HEK293T (cell line): Measurements from ENCODE around the gene ARID1B.

ENCODE experiments used
- BHLHE40 ChIP-seq: fragments of 450-650 bp; IDR thresholded peaks from 2 replicates; pipeline ENCODE4 v1.6.1; 2016; ENCODE audit warnings: mild to moderate bottlenecking, moderate library complexity, borderline replicate concordance
- ELF4 ChIP-seq: fragments of 450-650 bp; IDR thresholded peaks from 2 replicates; pipeline ENCODE4 v1.6.1; 2017; ENCODE audit warnings: antibody characterized with exemption
- FOXK2 ChIP-seq: fragments of 450-650 bp; IDR thresholded peaks from 2 replicates; pipeline ENCODE4 v1.6.1; 2016; ENCODE audit warnings: mild to moderate bottlenecking
- FOXM1 ChIP-seq: fragments of 450-650 bp; IDR thresholded peaks from 2 replicates; pipeline ENCODE4 v1.6.1; 2017; ENCODE audit warnings: mild to moderate bottlenecking, borderline replicate concordance
- HDGF ChIP-seq: fragments of 450-650 bp; IDR thresholded peaks from 2 replicates; pipeline ENCODE4 v1.6.1; 2017; ENCODE audit warnings: antibody characterized with exemption, borderline replicate concordance
- NFRKB ChIP-seq: fragments of 450-650 bp; IDR thresholded peaks from 2 replicates; pipeline ENCODE4 v1.6.1; 2016; ENCODE audit warnings: mild to moderate bottlenecking, moderate library complexity
- PKNOX1 ChIP-seq: fragments of 450-650 bp; IDR thresholded peaks from 2 replicates; pipeline ENCODE4 v1.6.1; 2016
- SP1 ChIP-seq: fragments of 450-650 bp; IDR thresholded peaks from 2 replicates; pipeline ENCODE4 v1.6.1; 2017
- SUZ12 ChIP-seq: fragments of 450-650 bp; IDR thresholded peaks from 2 replicates; pipeline ENCODE4 v1.6.1; 2016; ENCODE audit warnings: mild to moderate bottlenecking
- TARDBP ChIP-seq: fragments of 450-650 bp; IDR thresholded peaks from 2 replicates; pipeline ENCODE4 v1.6.1; 2016
- ZNF384 ChIP-seq: fragments of 450-650 bp; IDR thresholded peaks from 2 replicates; pipeline ENCODE4 v1.6.1; 2016

DNA sequence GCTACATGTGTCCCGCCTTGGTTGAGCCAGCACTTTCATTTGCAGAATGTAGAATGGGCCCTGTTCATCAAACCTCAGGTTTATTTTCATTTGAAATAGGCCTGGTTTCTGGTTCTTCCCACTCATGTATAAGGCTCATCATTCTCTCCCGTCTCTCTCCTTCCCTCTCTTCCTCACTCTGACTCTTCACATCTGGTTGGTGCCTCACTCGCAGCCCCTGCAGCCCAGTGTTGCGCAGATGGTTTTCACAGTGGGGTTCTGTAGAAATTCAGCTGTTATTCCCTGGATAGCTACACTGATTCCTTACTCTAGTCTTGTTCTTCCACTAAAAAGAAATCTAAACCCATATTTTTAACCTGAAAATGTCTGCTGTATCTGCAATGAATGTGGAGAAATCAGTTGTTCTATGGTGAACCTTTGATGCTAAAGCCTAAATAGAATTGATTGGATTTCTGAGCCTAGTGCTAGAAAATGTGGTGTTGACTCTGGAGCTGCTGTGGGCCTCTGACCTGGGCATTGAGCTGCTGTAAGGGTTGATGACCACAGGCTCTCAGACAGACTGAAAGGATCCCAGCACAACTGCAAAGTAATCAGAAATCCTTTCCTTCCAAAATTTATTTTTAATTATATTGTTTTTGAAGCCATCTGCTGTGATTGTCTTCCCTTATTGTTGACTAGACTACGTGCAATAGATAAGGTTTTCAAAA is 395.8 kb downstream of the ARID1B start:
- TF ChIP-seq ELF4, result no peak
- no peak for TF ChIP-seq SP1
- no peak for TF ChIP-seq PKNOX1
- no peak for TF ChIP-seq FOXK2
- TF ChIP-seq SUZ12, result no peak
- no peak for TF ChIP-seq NFRKB
- TF ChIP-seq BHLHE40, result no peak
- no peak for TF ChIP-seq FOXM1
- no peak for TF ChIP-seq TARDBP
- no peak for TF ChIP-seq HDGF
- TF ChIP-seq ZNF384, result no peak
